ENCODE results near the gene BEAN1. TPM values are rescaled to one million over a fixed set of nuclear protein-coding genes. Genes with fewer than 3 reads are reported as not detected.

The BEAN1 gene
- total RNA-seq, 1 experiment from 2014 or later, result 0.24 TPM

GRCh38 chr16:66435896-66436295, 8.8 kb downstream of the BEAN1 start:
- Mint-ChIP-seq H3K9me3 (no peaks in the 10 kb centered on the region), H3K4me1 (peaks cover 16 to 31% of the 10 kb centered on the region in 2 experiments), H3K36me3 (ENCODE audit: insufficient read depth in 1 of 3, low read depth in 3 of 3) (no peaks in the 10 kb centered on the region), H3K4me3 (no peak overlapping the region), H3K27ac (peak overlapping the region in 1 of 3 experiments; percentile 76; a peak in 1 of 7 replicates), H3K27me3 (ENCODE audit: low read depth) (peaks cover 42% of the 10 kb centered on the region)
- no peaks in the 10 kb centered on the region for H3K9me3 ChIP-seq (ENCODE audit: control insufficient read depth, low read depth, low read length)
- no peaks in the 10 kb centered on the region for H3K79me1 ChIP-seq (ENCODE audit: insufficient read depth, low read depth, low read length, poor library complexity, severe bottlenecking)
- no peak overlapping the region for H3K23ac ChIP-seq (ENCODE audit: insufficient read length, low read depth, low read length)
- no peaks in the 10 kb centered on the region for H3K79me2 ChIP-seq (ENCODE audit: insufficient read depth, low read length)
- H3K23me2 ChIP-seq (ENCODE audit: insufficient read length, low read depth, low read length, poor library complexity, severe bottlenecking), result no peaks in the 10 kb centered on the region
- no peak overlapping the region for H2BK5ac ChIP-seq (ENCODE audit: insufficient read length, low read length)
- no peak overlapping the region for H3K4ac ChIP-seq (ENCODE audit: low read depth, low read length)
- H3K9ac ChIP-seq (ENCODE audit: extremely low read depth, insufficient read length, low read length), result no peak overlapping the region
- H2AFZ ChIP-seq (ENCODE audit: low read length), result no peak overlapping the region
- no peak overlapping the region for H4K91ac ChIP-seq (ENCODE audit: insufficient read length, low read depth, low read length)
- H3K27me3 ChIP-seq (ENCODE audit: insufficient read depth, low read length), result no peaks in the 10 kb centered on the region
- WGBS (ENCODE audit: extremely low coverage, insufficient read length, low lambda C conversion rate), result no CpG with 5 or more reads among the region's 1 CpG
- H2AK5ac ChIP-seq (ENCODE audit: insufficient read length, low read length), result no peak overlapping the region
- H4K20me1 ChIP-seq (ENCODE audit: control insufficient read depth, insufficient read depth, insufficient read length), result no peaks in the 10 kb centered on the region
- H3K56ac ChIP-seq (ENCODE audit: insufficient read length, low read depth, low read length), result no peak overlapping the region
- no peak overlapping the region for H4K5ac ChIP-seq (ENCODE audit: insufficient read length, low read depth, low read length)
- no peak overlapping the region for H3K14ac ChIP-seq (ENCODE audit: insufficient read depth, low read length)
- no peak overlapping the region for H2BK120ac ChIP-seq (ENCODE audit: low read depth, low read length, poor library complexity, severe bottlenecking)
- no peak for TF ChIP-seq CTCF (conservative IDR thresholded peaks at IDR 0.05)
- H3K4me2 ChIP-seq (ENCODE audit: insufficient read depth, insufficient read length, low read length), result no peak overlapping the region
- no peak overlapping the region for H4K8ac ChIP-seq (replicated peaks; ENCODE audit: insufficient read length, low read depth, low read length)
- H3T11ph ChIP-seq (ENCODE audit: low read length), result no peak overlapping the region
- H2BK15ac ChIP-seq (ENCODE audit: low read depth, low read length), result no peak overlapping the region
- H2BK12ac ChIP-seq (ENCODE audit: insufficient read length, low read depth, low read length), result peak overlapping the region; percentile 21
- H3K4me1 ChIP-seq (ENCODE audit: insufficient read depth, low read length), result peaks cover 5% of the 10 kb centered on the region; the same call in 1 of the 2 replicates
- DNase-seq, result no peak
- H3K27ac ChIP-seq (ENCODE audit: insufficient read length, low read depth, low read length), result no peak overlapping the region
- H2BK20ac ChIP-seq (ENCODE audit: low read depth, low read length, poor library complexity, severe bottlenecking), result no peak overlapping the region
- no peak overlapping the region for H3K18ac ChIP-seq (ENCODE audit: insufficient read length, low read depth, low read length)
